RWPE1 (cell line): ENCODE measurements around the gene LMO4.

Experiments
- CTCF ChIA-PET: fragments of 350-600 bp; sonication (Branson Sonifier 250); formaldehyde crosslinking; extraction: SDS; loops from one replicate; lab custom pipeline; 2021; lab: Yijun Ruan, JAX
- POLR2A ChIA-PET: fragments of 400-600 bp; formaldehyde crosslinking; extraction: SDS; loops from one replicate; lab custom pipeline; 2020; ENCODE audit warnings: antibody characterized with exemption; ENCODE audit not compliant: low non-redundant PET; lab: Yijun Ruan, JAX
- DNase-seq: peaks from one replicate; pipeline ENCODE4 v3.0.0; 2012; ENCODE audit warnings: low spot score
- H3K27ac ChIP-seq: fragments of 450-650 bp; 2 replicates; pipeline ENCODE4 v1.5.1; 2017
- TF ChIP-seq, protein P1 (sequence below): fragments of 450-650 bp; conservative IDR thresholded peaks from 2 replicates; pipeline ENCODE4 v1.5.1; 2017; ENCODE audit warnings: low read depth, mild to moderate bottlenecking

LMO4 gene

GRCh38 chr1:87325982-87326738 lies 2.5 kb upstream of the LMO4 start:
- ChIA-PET CTCF (interaction anchor here (0.6 to 1.2 kb wide), 7 partner anchors 11 to 627 kb away, joined by 3 to 10 read pairs (median 4); no protein-coding TSS in a partner anchor), POLR2A (no interaction called here)
- no peak overlapping the region for H3K27ac ChIP-seq
- TF ChIP-seq, protein P1, sequence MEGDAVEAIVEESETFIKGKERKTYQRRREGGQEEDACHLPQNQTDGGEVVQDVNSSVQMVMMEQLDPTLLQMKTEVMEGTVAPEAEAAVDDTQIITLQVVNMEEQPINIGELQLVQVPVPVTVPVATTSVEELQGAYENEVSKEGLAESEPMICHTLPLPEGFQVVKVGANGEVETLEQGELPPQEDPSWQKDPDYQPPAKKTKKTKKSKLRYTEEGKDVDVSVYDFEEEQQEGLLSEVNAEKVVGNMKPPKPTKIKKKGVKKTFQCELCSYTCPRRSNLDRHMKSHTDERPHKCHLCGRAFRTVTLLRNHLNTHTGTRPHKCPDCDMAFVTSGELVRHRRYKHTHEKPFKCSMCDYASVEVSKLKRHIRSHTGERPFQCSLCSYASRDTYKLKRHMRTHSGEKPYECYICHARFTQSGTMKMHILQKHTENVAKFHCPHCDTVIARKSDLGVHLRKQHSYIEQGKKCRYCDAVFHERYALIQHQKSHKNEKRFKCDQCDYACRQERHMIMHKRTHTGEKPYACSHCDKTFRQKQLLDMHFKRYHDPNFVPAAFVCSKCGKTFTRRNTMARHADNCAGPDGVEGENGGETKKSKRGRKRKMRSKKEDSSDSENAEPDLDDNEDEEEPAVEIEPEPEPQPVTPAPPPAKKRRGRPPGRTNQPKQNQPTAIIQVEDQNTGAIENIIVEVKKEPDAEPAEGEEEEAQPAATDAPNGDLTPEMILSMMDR = peak; percentile 80
- peak; percentile 41 for DNase-seq

- no peak for DNase-seq
- ChIA-PET CTCF (interaction anchor here (0.7 kb wide), 1 partner anchor 1561 kb away, joined by 3 read pairs; no protein-coding TSS in a partner anchor), POLR2A (no interaction called here)
- H3K27ac ChIP-seq = peak overlapping the region; percentile 94
- TF ChIP-seq, protein P1 = no peak
Measured at GRCh38 chr1:87327376-87328271, 1.1 kb upstream of the LMO4 start.

- ChIA-PET CTCF (interaction anchor here (0.7 kb wide), 1 partner anchor 16 kb away, joined by 4 read pairs; no protein-coding TSS in a partner anchor), POLR2A (interaction anchor here (0.6 kb wide), 2 partner anchors 133 to 402 kb away, joined by 4 to 7 read pairs; no protein-coding TSS in a partner anchor)
- H3K27ac ChIP-seq = peak overlapping the region; percentile 94
- peak; percentile 30 for DNase-seq
- TF ChIP-seq, protein P1 = no peak
Measured at GRCh38 chr1:87329051-87329525, 408 bp downstream of the LMO4 start.

DNA sequence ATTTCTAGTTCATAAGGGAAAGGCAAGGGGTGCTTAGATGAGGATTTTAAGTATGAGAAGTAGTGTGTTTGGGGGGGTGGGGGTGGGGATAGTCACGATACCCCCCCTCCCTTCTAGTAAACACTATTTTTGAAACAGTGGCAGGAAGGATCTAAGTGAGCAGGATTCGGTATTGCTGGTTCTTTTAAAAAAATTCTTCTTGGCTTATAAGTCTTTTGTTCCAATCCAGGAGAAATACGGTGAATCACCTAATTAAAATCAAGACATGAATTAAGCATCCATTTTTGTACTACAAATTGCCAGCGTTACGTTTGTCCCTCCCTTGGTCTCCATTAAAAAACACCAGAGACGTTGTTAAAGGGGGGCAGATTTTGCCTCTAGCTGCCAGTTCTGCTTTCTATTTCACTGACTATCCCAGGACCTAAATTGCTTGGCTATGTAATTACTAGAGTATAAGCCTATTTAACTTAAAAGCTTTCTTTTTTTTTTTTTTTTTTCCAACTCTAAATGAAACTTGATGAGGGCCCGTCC lies 911 bp downstream of the LMO4 start:
- no peak for DNase-seq
- TF ChIP-seq, protein P1 = no peak
- POLR2A ChIA-PET = interaction anchor here (0.6 kb wide), 2 partner anchors 133 to 401 kb away, joined by 4 to 7 read pairs; no protein-coding TSS in a partner anchor
- CTCF ChIA-PET = interaction anchor here (0.7 to 1.4 kb wide), 2 partner anchors 15 to 198 kb away, joined by 4 to 6 read pairs; no protein-coding TSS in a partner anchor
- peak overlapping the region; percentile 94 for H3K27ac ChIP-seq

GRCh38 chr1:87330057-87330884 lies 1.6 kb downstream of the LMO4 start:
- ChIA-PET POLR2A (interaction anchor here (0.6 kb wide), 1 partner anchor 134 kb away, joined by 7 read pairs; no protein-coding TSS in a partner anchor), CTCF (interaction anchor here (0.6 to 1.4 kb wide), 2 partner anchors 199 to 727 kb away, joined by 3 to 6 read pairs; no protein-coding TSS in a partner anchor)
- TF ChIP-seq, protein P1 = no peak
- H3K27ac ChIP-seq = peak overlapping the region; percentile 92
- DNase-seq = peak; percentile 20
